GM13976 (cell line): Measurements from ENCODE around the gene DSC3.

ENCODE experiments used
- DNase-seq: peaks from one replicate; pipeline ENCODE4 v3.0.0; 2012; ENCODE audit warnings: low spot score
- CTCF ChIP-seq: IDR thresholded peaks from 2 replicates; pipeline ENCODE4 v1.5.1; 2012; ENCODE audit warnings: borderline replicate concordance, mild to moderate bottlenecking; ENCODE audit not compliant: insufficient read depth; ENCODE audit errors: extremely low read depth, missing control alignments, control extremely low read depth
- in situ Hi-C: fragments of 300-500 bp; cut with MboI; formaldehyde crosslinking; loops from one replicate; pipeline ENCODE4 v1.12.0; 2022; ENCODE audit warnings: low sequenced_read_pairs, mixed read lengths, inconsistent platforms; ENCODE audit not compliant: unreplicated experiment

DSC3 gene

GRCh38 chr18:30945761-30946160, 96.8 kb downstream of the DSC3 start:
- in situ Hi-C loops: no loop called here
- no peak for TF ChIP-seq CTCF
- DNase-seq: no peak

- no peak for DNase-seq
- TF ChIP-seq CTCF: no peak
- in situ Hi-C loops: no loop called here
Observed at GRCh38 chr18:30944773-30945417, 97.6 kb downstream of the DSC3 start.

GRCh38 chr18:30940952-30941539, 101.5 kb downstream of the DSC3 start:
- DNase-seq: no peak
- no peak for TF ChIP-seq CTCF
- in situ Hi-C loops: no loop called here
